AG09309 (cell line): Measurements from ENCODE around the gene APBB1.

Experiments used
- DNase-seq: peaks from one replicate; pipeline ENCODE4 v3.0.0-alpha.2; 2010; ENCODE audit warnings: low read depth
- H3K4me3 ChIP-seq: 2 replicates; pipeline ENCODE4 v1.5.1; 2011; ENCODE audit warnings: mild to moderate bottlenecking, low read depth, low read length, moderate library complexity; ENCODE audit not compliant: control insufficient read depth
- TF ChIP-seq, protein P1 (sequence below): IDR thresholded peaks from 2 replicates; pipeline ENCODE4 v1.5.1; 2011; ENCODE audit warnings: mild to moderate bottlenecking, low read depth, low read length, inconsistent platforms; ENCODE audit not compliant: insufficient read depth, control insufficient read depth; ENCODE audit errors: missing control alignments

Gene APBB1

DNA sequence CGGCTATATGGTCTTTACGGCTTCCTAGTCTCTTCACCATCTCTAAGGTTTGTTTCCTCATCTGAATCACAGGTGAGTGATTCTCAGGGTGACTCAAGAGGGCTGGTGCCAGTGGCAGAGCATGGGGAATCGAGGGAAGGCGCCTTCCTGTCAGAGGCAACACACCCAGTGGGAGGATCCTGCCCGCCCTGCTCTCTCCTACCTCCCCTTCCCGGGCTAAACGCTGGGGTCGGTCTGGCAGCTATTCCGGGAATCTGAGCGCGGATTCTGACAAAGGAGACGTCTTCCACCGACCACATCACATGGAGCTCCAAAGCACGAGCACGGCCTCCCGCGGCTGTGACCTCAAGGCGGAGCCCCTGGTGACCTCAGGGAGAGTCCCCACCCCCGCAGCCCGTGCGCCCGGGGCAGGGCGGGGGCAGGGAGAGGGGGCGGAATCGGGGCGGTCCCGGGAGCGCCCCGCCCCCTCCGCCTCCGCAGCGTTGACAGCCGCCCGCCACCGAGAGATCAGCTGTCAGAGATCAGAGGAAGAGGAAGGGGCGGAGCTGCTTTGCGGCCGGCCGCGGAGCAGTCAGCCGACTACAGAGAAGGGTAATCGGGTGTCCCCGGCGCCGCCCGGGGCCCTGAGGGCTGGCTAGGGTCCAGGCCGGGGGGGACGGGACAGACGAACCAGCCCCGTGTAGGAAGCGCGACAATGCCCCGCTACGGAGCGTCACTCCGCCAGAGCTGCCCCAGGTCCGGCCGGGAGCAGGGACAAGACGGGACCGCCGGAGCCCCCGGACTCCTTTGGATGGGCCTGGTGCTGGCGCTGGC lies 28.8 kb downstream of the APBB1 start, which contains the start of gene SMPD1:
SMPD1 (plus strand) TSS at position 570 of the 813 bp plus-strand sequence; CDS start at position 695, 125 bp downstream.
- peak within 1 kb of the TSS; percentile 76 for H3K4me3 ChIP-seq
- DNase-seq, result no peak
- TF ChIP-seq, protein P1, sequence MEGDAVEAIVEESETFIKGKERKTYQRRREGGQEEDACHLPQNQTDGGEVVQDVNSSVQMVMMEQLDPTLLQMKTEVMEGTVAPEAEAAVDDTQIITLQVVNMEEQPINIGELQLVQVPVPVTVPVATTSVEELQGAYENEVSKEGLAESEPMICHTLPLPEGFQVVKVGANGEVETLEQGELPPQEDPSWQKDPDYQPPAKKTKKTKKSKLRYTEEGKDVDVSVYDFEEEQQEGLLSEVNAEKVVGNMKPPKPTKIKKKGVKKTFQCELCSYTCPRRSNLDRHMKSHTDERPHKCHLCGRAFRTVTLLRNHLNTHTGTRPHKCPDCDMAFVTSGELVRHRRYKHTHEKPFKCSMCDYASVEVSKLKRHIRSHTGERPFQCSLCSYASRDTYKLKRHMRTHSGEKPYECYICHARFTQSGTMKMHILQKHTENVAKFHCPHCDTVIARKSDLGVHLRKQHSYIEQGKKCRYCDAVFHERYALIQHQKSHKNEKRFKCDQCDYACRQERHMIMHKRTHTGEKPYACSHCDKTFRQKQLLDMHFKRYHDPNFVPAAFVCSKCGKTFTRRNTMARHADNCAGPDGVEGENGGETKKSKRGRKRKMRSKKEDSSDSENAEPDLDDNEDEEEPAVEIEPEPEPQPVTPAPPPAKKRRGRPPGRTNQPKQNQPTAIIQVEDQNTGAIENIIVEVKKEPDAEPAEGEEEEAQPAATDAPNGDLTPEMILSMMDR, result no peak

DNA sequence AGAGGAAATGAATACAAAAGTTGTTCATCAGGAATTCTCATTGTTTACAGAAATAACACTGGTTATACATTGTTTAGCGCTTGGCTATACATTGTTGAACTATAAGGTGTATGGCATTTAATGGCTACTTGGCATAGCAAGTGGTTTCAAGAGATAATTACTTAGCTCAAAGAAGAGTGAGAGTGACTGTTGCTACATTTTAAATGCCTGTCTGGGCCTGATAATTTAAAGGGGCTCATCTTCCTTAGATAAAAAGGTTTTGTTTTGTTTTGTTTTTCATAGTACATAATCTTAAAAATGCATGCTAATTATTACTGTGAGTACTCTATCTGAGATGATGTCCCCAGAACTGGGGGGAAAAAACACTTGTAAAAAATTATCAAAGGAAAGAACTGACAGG lies 30.1 kb downstream of the APBB1 start:
- H3K4me3 ChIP-seq, result no peak overlapping the region
- no peak for DNase-seq
- TF ChIP-seq, protein P1, result no peak

DNA sequence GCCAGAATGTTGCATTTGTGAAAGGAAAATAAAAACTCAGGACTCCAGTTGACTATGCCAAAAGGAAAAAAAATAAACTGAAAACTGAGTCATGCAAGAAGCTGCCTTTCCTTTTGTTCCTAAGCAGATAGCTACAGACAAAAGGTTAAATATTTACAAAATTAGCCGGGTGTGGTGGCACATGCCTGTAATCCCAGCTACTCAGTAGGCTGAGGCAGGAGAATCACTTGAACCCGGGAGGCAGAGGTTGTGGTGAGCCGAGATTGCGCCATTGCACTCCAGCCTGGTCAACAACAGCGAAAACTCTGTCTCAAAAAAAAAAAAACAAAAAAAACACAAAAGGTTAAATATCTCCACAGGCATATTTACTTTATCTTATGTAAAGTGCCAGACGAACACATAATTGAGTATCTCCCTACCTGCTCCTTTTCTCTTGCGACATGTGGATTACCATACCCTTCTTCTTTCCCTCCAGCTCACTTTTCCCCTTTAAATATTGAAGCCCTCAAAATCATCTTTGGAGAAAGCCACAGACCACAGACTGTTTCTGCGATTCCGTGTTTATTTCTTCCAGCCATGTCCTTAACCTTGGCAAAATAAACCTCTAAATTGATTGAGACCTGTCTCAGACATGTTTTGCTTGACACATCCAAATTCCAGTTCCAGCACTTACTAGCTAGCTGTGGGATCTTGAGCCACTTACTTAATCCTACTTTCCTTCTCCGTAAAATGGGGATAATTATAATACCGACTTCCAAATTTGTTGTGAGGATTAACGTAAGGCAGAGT lies 30.9 kb downstream of the APBB1 start:
- TF ChIP-seq, protein P1, result no peak
- no peak overlapping the region for H3K4me3 ChIP-seq
- no peak for DNase-seq

DNA sequence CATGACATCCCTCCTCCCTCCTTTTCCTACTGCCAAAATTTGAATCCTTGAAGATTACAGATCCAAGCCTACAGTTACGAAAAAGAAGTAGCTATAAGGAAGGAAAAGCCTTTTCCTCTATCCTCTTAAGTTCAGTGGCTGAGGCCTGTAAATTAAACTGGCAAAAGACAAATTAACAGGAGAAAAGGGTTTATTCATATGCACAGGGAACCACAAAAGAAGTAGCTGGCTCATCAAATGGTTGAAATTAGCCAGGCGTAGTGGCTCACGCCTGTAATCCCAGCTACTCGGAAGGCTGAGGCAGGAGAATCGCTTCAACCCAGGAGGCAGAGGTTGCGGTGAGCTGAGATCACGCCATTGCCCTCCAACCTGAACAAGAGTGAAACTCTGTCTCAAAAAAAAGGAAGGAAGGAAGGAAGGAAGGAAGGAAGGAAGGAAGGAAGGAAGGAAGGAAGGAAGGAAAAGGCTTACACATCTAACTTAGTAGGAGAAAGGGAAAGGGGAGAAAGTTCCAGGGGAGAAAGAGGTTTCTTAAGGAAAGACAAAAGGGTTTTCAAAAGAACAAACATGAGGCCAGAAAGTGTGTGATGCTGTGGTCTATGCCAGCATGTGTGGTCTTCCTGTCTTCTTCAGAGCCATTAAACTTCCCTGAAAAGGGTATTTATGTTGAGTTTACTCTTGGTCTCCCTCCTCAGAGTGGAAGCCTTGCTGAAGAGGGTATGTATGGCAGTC lies 33.7 kb downstream of the APBB1 start:
- H3K4me3 ChIP-seq, result no peak overlapping the region
- TF ChIP-seq, protein P1, result no peak
- no peak for DNase-seq

DNA sequence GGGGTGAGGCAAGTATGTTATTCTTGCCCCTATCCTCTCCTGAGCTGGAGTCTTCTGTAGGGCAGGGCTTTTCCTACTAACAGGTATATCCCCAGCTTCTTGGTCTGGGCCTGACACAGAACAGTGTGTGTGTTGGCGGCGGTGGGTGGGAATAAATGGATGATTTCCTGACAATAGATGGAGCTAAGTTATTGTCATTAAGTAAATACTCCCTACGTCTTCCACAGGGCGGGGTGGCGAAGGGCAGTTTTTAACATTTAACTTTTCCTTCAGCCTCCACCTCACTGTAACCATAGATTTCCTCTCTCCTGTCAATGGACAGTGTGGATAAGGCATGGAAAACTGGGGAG lies 40.3 kb downstream of the APBB1 start:
- no peak overlapping the region for H3K4me3 ChIP-seq
- DNase-seq, result no peak
- TF ChIP-seq, protein P1, result no peak

DNA sequence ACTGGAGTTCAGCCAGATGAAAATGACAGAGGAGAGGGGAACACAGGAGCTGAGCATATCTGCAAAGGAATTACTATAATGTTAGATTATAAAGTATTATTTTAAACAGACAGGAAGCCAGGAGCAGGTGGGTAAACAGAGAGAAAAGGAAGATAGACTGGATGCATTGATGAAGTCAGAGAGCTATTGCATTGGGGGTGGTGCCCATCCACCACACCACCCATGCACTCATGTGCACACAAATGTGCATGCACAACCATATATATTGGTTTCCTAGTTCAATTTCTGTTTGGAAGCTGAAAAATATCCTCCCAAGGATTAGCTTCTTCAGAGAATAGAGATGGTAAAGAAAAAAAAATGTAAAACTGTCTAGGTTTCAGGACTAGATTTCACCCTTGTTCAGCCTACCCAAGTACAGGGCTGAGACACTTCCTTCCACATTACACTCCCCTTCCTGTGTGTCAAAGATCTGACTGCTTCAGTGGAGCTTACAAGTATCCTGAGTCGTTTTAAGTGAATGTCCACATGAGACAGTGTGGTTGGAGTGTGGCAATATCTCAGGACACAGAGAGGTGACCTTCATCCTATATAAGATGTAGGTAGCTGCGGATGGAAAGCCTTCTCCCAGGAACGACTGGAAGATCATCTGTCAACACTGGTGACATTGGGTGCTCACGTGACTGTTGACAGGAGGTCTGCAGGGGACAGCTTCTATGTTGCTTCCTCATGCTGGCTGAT lies 40.8 kb downstream of the APBB1 start:
- no peak for DNase-seq

More for the DNA sequence above, 40.8 kb downstream of the APBB1 start:
- TF ChIP-seq, protein P1, result no peak
- H3K4me3 ChIP-seq, result no peak overlapping the region
